Measurements from ENCODE around the gene MDM2. TPM values are rescaled to one million over a fixed set of nuclear protein-coding genes. Genes with fewer than 3 reads are reported as not detected.

Gene MDM2
- total RNA-seq, 2 donors from 2014 or later = 54.1 to 93.4 TPM

- WGBS, 2 donors = 91 to 94% methylated on average over 4 of the region's 4 CpGs
- H3K27me3 ChIP-seq = no peaks in the 10 kb centered on the region
Measured at GRCh38 chr12:68878283-68878682, 70.3 kb downstream of the MDM2 start.

DNA sequence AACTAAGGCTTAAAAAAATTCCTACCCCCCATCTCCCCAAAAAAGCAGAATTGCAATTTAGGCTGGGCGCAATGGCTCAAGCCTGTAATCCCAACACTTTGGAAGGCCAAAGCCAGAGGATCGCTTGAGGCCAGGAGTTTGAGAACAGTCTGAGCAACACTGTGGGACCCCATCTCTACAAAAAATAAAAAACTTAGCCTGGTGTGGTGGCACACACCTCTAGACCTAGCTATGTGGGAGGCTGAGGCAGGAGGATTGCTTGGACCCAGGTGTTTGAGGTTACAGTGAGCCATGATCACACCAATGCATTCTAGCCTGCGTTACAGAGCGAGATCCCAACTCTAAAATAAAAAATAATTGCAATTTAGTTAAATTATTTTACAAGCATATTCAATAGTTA is 70.9 kb downstream of the MDM2 start:
- intact Hi-C loops (cut with DNase I) = no loop called here
- TF ChIP-seq POLR2A (IDR thresholded peaks at IDR 0.05) = no peak
- TF ChIP-seq, protein P1, sequence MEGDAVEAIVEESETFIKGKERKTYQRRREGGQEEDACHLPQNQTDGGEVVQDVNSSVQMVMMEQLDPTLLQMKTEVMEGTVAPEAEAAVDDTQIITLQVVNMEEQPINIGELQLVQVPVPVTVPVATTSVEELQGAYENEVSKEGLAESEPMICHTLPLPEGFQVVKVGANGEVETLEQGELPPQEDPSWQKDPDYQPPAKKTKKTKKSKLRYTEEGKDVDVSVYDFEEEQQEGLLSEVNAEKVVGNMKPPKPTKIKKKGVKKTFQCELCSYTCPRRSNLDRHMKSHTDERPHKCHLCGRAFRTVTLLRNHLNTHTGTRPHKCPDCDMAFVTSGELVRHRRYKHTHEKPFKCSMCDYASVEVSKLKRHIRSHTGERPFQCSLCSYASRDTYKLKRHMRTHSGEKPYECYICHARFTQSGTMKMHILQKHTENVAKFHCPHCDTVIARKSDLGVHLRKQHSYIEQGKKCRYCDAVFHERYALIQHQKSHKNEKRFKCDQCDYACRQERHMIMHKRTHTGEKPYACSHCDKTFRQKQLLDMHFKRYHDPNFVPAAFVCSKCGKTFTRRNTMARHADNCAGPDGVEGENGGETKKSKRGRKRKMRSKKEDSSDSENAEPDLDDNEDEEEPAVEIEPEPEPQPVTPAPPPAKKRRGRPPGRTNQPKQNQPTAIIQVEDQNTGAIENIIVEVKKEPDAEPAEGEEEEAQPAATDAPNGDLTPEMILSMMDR (IDR thresholded peaks at IDR 0.05) = no peak
- no peaks in the 10 kb centered on the region for H3K9me3 ChIP-seq
- ATAC-seq = no peak
- H3K4me3 ChIP-seq = no peak overlapping the region
- WGBS, 2 donors = 97 to 98% methylated on average over 3 to 4 of the region's 4 CpGs
- H3K36me3 ChIP-seq (replicated peaks in 1 of 2; ENCODE audit: insufficient read depth in 1 of 2, low read depth in 2 of 2) = no peaks in the 10 kb centered on the region
- H3K27ac ChIP-seq = no peak overlapping the region
- H3K4me1 ChIP-seq = peaks cover 7% of the 10 kb centered on the region
- no peak for DNase-seq
- H3K27me3 ChIP-seq = no peaks in the 10 kb centered on the region

More at GRCh38 chr12:68878283-68878682, 70.3 kb downstream of the MDM2 start:
- DNase-seq (no peak), ATAC-seq (no peak)
- no peaks in the 10 kb centered on the region for H3K36me3 ChIP-seq (replicated peaks in 1 of 2; ENCODE audit: insufficient read depth in 1 of 2, low read depth in 2 of 2)
- H3K9me3 ChIP-seq = no peaks in the 10 kb centered on the region
- H3K4me1 ChIP-seq = peaks cover 7% of the 10 kb centered on the region
- TF ChIP-seq, protein P1 (IDR thresholded peaks at IDR 0.05) = no peak
- no peak for TF ChIP-seq POLR2A (IDR thresholded peaks at IDR 0.05)
- intact Hi-C loops (cut with DNase I) = no loop called here
- no peak overlapping the region for H3K4me3 ChIP-seq
- H3K27ac ChIP-seq = no peak overlapping the region

DNA sequence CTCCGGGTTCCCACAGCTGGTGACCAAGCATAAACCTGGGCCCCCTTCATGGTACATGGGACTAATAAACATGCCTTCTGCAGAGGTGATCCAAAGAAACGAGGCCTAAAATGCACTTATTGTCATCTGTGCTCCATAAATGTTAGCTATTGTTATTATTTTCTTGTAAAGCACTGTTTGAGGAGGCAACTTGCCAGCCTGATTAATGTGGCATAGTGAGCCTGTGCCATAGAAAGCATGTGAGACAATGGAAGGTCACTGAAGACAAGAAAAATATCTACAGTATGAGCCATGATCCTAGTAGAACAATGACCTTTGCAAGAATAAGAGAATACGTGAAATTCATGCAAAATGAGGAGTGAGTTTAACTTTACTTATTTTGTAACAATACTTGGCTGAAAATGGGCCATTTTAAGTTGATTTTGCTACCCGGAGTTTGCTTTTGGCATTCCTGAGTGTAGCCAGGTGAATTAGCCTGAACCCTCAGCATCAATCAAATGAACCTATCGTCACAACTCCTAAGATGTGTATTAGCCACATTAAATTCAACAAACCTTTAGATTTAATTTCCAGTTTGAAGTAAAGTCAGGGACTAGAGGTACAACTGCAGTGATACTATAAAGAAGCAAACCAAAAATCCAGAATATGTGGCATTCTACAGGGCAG is 72.8 kb downstream of the MDM2 start:
- Histone ChIP-seq H3K27ac (no peak overlapping the region), H3K27me3 (no peaks in the 10 kb centered on the region), H3K36me3 (replicated peaks in 1 of 2; ENCODE audit: insufficient read depth in 1 of 2, low read depth in 2 of 2) (no peaks in the 10 kb centered on the region), H3K4me3 (no peak overlapping the region), H3K9me3 (no peaks in the 10 kb centered on the region), H3K4me1 (peaks cover 7% of the 10 kb centered on the region)
- ATAC-seq (no peak), DNase-seq (no peak)
- intact Hi-C loops (cut with DNase I) = no loop called here
- WGBS, 2 donors = 56 to 66% methylated on average over 5 of the region's 5 CpGs
- no peak for TF ChIP-seq POLR2A (IDR thresholded peaks at IDR 0.05)
- TF ChIP-seq, protein P1 (IDR thresholded peaks at IDR 0.05) = no peak

- TF ChIP-seq POLR2A (IDR thresholded peaks at IDR 0.05) = no peak
- TF ChIP-seq, protein P1 (IDR thresholded peaks at IDR 0.05) = no peak
- 87 to 98% methylated on average over 4 of the region's 4 CpGs for WGBS, 2 donors
Measured at GRCh38 chr12:68882251-68882964, 74.4 kb downstream of the MDM2 start.

More at GRCh38 chr12:68882251-68882964, 74.4 kb downstream of the MDM2 start:
- Histone ChIP-seq H3K4me3 (no peak overlapping the region), H3K9me3 (no peaks in the 10 kb centered on the region), H3K27ac (no peak overlapping the region), H3K36me3 (replicated peaks in 1 of 2; ENCODE audit: insufficient read depth in 1 of 2, low read depth in 2 of 2) (no peaks in the 10 kb centered on the region), H3K4me1 (peaks cover 7% of the 10 kb centered on the region), H3K27me3 (no peaks in the 10 kb centered on the region)
- intact Hi-C loops (cut with DNase I) = no loop called here
- no peak for ATAC-seq
- no peak for DNase-seq
